KOPT-K1 (cell line): Measurements from ENCODE around the gene CELF4.

Experiments
- H3K27ac ChIP-seq: fragments of 200-600 bp; sonication (generic); 2 replicates; pipeline ENCODE4 v1.5.1; 2016; ENCODE audit warnings: antibody characterized with exemption, mild to moderate bottlenecking, low read depth, low read length; ENCODE audit not compliant: poor library complexity, severe bottlenecking
- H3K36me3 ChIP-seq: fragments of 200-600 bp; sonication (generic); 2 replicates; pipeline ENCODE4 v1.5.1; 2017; ENCODE audit warnings: antibody characterized with exemption, mild to moderate bottlenecking, low read length, moderate library complexity; ENCODE audit not compliant: insufficient read depth
- H3K9me3 ChIP-seq: fragments of 200-600 bp; sonication (generic); 2 replicates; pipeline ENCODE4 v1.5.1; 2017; ENCODE audit warnings: antibody characterized with exemption, low read length, mild to moderate bottlenecking; ENCODE audit not compliant: insufficient read depth, poor library complexity, severe bottlenecking

Gene CELF4

DNA sequence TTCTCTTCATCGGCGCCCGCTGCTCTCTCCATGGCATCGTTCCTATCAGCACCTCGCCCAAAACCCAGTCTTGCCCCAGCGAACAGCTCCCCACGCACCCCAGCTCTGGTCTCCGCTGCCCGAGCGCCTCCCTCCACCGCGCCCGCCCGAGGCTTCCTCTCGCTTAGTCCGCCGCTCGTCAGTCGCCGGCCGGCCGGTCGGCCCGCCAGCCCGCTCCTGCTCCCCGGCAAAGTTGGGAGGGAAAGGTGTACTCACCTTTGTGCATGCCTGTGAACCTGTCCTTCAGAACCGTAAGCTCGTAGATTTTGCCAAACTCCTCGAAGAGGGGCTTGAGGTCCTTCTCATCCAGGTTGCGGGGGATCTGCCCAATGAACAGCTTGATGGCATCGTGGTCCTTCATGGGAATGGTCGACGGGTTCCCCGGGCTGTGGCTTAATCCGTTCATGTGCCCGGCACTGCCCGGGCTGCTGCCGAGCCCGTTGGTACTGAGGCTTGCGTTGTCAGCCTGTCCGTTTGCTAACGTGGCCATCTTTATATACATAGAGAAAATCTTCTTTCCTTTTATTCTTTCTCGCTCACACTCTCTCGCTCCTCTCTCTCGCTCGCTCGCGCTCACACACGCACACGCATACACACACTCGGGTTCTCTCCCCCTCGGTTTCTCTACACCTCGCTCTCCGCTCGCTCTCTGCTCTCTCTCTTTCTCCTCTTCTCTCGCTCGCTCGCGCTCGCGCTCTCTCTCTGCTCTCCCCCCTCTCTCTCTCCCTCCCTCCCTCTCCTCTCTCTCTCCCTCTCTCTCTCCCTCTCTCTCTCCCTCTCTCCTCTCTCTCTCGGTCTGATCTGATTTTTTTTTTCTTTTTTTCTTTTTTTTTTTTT, at the start of gene CELF4:
Gene CELF4 (minus strand): TSS at position 698 of the 876 bp plus-strand sequence.
- Histone ChIP-seq H3K27ac (no peak within 1 kb of the TSS), H3K36me3 (no peaks in the 10 kb centered on the region)

DNA sequence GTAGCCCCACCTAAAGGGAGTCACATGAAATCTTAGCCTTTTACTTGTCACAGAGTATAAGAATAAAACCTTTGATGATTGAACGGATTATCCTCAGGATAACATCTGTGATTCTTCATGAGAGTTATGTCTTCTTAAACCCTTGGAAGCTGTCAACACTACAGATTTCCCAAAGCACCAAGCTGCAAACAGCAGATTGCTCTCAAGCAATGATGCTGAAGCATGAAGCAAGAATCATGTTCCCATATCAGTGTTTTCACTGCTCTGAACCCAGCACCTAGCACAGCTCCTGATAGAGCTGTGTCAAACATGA, 47.6 kb upstream of the CELF4 start:
- H3K27ac ChIP-seq: no peak overlapping the region
- no peaks in the 10 kb centered on the region for H3K9me3 ChIP-seq
- H3K36me3 ChIP-seq: no peaks in the 10 kb centered on the region

More for the DNA sequence above, at the start of gene CELF4:
- H3K9me3 ChIP-seq: no peaks in the 10 kb centered on the region

DNA sequence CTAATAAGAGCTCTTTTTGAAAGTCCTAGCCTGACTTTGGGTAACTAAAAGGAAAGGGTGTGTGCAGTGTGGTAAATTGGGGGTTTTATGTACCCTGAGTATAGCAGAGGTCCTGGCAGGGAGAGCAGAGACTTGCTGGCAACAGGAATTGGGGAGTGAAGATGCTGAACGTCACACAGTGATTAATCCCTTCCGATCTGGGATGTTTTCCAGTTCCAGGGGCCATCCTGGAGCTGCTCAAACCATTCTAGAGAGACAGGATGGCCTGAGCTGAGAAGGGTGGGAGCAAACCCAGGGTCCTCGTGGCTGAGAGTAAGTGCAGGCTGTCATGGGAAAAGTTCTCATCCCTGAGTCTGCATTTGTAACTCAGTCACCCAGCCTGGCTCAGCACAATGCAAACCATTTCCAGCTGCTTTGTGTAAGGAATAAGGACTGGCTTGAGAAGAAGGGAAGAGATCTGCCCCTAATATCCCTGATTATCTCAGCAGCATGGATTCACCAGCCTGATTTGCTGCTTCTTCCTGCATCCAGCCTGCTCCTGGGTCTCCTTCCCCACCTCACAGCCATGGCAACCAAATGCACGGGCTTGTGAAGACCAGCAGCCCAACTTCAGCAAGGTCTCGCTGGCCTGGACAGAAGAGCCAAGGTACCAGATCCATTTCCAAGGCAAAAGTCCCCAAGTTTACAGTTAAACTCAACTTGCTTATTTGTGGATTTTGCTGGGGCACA, 47.1 kb upstream of the CELF4 start:
- H3K36me3 ChIP-seq: no peaks in the 10 kb centered on the region
- no peaks in the 10 kb centered on the region for H3K9me3 ChIP-seq
- no peak overlapping the region for H3K27ac ChIP-seq

DNA sequence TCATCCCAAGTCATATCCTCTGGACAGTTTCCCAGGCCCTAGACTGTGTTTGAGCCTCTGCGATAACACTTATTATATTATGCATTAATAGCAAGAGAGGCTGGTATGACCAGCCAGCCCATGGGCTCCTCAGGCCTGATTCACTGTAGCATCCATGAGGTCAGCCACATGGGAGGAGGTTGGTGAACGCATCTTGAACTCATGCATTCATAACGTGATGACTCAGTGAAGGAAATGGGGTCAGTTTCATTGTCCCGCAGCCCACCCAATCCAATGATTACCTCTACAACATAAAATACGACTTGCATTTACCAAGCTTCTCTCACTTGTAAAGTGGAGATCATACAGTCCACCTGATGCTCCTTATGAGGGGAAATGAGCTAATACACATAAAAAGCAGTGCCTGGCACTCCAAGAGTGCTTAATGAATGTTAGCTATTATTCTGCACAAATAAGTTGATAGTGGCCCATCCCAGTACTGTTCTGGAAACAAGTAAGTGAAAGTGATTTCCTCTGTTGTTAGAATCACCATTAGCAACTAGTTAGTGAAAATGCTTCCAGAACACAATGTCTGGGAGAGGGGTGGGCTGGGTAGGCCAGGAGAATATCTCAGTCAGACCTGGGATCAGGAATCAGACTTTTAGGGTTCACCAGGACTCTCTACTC, 46.1 kb upstream of the CELF4 start:
- Histone ChIP-seq H3K27ac (no peak overlapping the region), H3K36me3 (no peaks in the 10 kb centered on the region), H3K9me3 (no peaks in the 10 kb centered on the region)

DNA sequence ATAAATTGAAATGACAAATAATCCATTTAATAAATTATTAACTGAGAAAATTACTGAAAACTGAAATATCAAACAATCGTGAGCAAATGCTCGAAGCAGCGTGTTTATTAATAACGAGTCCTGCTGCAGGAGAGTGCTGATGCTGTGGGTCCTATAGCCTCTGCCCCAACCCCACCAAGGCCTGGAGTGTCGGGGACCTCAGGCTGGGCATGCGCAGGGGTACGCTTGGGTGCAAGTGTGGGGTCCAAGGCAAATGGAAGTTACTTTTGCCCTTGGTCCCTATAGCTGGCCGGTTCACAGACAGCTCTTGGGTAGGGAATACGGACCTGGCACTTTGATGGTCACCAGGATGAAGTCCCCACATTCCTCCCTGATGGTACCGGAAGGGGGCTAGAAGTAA, 43.3 kb upstream of the CELF4 start:
- no peaks in the 10 kb centered on the region for H3K36me3 ChIP-seq
- H3K27ac ChIP-seq: no peak overlapping the region
- no peaks in the 10 kb centered on the region for H3K9me3 ChIP-seq

DNA sequence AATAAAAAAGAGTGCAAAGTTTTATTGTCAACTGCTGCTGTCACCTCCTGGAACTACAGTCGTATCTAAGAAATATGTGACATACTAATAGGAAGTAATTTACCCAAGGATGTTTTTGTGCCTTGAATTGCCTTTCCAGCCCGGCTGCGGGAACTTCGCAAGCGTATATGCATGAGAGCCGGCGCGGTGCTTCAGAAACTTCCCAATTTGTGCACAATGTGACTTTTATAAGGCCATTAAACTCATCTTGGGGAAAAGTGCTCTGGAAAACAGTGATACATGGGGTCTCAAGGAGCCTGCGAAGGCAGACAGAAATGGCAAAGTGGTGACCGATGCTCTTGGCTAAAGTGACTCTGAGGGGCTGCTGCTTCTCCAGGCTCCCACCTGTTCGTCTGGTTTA, 41.7 kb upstream of the CELF4 start:
- Histone ChIP-seq H3K27ac (no peak overlapping the region), H3K9me3 (no peaks in the 10 kb centered on the region), H3K36me3 (no peaks in the 10 kb centered on the region)

DNA sequence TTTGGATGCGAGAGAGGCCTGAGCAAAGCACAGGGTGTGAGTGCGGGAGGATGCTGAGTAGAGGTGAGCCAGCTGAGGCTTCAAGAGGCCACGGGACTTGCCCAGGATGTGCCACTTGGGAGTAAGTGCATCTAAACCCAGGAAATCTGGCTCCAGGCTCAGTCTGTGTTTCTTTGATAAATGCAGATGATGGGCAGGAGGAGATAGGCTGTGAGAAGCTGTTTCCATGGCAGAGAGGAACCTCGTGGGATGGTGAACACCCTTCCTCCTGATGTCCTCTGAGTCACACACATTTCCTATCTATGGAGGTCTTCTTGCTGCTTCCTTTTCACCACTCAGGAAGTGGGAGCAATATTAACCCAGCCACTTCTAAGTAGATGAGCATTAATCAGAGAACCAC, 38.4 kb upstream of the CELF4 start:
- Histone ChIP-seq H3K36me3 (no peaks in the 10 kb centered on the region), H3K27ac (no peak overlapping the region), H3K9me3 (no peaks in the 10 kb centered on the region)

DNA sequence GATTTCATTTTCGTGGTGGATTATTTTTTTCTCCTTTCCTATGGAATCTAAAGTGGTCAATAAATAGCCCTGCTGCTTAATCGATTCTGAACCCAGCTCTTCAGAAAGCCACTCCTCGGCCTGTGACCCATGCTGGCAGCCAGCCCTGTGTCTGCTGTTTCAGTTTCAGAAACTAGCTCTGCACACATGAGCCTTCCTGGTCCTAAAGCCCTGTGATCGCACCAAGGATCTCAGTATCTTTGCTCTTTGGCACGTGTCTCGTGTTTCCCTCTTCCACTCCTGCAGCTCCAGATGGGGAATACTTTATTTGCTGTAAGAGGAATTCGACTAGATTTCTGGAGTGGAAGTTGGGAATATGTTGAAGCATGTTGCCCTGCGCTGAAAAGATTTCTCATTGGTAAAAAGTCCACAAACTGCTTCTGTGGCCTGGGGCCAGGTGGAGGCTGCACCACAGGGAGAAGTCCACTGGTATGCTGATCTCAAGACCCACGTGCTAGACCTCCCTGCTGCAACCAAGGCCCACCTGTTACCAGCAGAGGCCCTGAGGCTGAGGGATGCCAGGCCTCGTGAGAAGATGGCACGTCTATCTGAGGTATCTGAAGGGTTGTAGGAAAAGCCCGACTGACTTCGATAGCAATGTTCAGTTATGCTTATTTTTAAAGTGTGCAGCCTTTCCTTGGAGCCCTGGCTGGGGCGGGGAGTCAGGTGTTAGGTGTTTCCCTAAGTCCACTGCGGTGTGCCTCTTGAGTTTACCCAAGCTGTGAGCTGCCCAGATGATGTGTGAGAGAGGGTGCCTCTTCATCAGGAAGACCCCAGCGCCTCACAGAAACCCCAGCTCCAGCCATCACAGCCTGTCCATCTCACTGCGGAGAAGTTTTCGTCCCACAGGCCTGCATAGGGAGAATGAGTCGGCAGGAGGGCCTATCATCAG, 33.6 kb upstream of the CELF4 start:
- Histone ChIP-seq H3K27ac (no peak overlapping the region), H3K9me3 (no peaks in the 10 kb centered on the region), H3K36me3 (no peaks in the 10 kb centered on the region)

DNA sequence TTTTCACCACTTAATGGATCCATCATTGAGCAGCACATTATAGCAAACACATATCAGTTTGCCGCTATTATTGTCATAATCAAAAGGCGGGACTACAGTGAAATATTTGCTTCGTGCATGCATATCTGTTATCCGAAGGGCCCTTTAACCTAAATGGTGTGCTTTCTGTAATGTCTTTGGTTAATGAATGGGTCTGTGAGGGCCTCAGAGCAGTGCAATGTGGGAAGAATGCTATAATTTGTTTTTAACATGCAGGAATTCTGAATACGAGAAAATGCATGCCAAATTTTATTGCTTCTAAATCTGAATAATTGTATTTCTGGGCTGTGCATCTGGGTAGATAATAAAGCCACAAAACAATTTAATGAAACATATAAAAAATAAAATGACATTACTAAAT, 32.8 kb upstream of the CELF4 start:
- Histone ChIP-seq H3K27ac (no peak overlapping the region), H3K9me3 (no peaks in the 10 kb centered on the region), H3K36me3 (no peaks in the 10 kb centered on the region)

DNA sequence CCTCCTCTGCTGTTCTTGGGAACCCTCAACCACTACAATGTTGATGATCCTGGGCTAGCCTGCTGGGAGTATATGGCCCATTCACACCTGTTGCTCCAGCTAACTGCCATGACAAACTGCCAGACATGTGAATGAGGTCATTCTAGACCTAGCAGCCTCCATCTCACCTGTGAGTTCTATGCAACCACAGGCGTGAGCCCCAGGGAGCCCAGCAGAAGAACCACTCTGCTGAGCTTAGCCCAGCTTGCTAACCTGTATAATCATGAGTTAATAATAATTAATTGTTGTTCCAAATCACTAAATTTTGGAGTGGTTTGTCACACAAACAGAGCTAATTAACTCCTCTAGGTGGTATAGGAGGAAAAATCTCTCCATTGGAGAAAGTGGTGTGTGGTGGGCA, 24.7 kb upstream of the CELF4 start:
- Histone ChIP-seq H3K9me3 (no peaks in the 10 kb centered on the region), H3K36me3 (no peaks in the 10 kb centered on the region), H3K27ac (no peak overlapping the region)

DNA sequence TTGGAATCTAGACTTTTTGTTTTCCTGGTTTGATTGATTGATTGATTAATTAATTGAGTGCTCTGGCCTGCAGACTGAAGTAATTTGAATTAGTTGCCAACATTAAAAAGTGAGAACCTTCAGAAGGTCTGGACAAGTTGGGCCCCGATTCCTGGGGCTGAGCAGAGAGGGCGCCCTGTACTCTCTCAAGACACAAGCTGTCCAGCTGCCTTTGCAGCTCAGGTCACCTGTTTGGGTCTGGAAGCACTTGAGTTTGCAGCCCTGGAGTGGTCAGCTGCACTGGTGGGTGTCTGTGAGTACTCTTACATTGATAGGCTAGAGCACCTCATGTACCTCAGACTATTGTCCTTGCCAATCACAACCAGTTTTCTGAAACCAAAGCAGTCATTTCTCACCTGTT, 22.7 kb upstream of the CELF4 start:
- Histone ChIP-seq H3K36me3 (no peaks in the 10 kb centered on the region), H3K9me3 (no peaks in the 10 kb centered on the region), H3K27ac (no peak overlapping the region)

DNA sequence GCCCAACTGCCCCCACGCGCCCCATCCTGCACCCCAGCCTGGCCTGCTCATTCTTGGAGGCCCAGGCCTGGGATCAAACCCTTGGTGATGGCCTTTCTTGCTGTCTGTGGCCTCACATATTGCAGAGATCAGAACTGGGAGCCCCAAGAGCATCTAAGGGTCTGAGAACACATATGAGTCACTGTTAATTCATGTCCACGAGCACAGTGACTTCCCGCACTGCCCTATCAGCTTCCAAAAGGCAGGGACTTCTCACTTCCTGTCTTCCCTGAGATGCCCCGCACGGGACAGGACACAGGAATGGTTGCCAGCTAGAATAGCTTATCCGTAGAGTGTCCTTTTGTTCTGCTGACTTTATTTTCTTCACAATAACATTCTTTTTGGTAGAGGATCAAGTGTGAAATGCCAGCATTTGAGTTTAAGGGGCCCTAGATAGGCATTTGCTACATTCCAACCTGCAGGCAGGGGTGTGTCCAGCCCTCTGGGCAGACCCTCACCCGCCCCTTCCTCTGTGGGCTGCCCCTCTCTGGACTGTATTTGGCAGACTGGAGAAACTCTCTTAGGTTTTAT, 21.1 kb upstream of the CELF4 start:
- Histone ChIP-seq H3K36me3 (no peaks in the 10 kb centered on the region), H3K27ac (no peak overlapping the region), H3K9me3 (no peaks in the 10 kb centered on the region)

DNA sequence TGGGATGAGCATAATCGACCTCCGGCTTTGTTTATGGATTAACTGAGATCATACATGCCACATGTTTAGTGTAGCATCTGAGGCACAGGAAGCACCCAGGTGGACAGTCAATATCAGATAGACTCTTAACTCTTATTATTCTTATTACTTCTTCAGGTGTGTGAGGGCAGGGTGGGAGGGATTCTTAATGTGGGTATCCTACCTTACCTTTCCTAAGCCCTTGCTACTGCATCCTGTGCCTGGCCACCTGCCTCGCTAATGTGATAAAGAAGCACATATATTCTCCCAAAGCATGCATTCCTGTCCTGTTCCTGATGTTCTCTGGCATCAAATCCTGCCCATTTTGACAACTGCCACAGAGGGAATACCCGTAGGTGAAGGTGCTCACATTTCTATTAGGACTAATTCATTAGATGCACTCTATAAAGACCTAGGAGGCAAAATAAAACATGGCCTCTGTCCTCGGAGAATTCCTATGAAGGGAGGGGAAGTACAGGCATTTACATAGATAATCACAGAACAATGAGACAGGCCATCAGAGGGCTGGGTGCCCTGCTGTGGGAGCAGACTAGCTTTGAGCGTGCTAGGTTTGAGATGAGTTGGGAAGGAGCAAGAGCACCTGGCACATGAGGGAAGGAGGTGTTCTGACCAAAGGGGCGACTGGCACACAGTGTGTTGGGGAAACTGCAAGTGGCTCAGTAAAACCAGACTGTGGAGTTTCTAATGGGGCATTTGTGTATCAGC, 19.5 kb upstream of the CELF4 start:
- H3K9me3 ChIP-seq: no peaks in the 10 kb centered on the region
- no peaks in the 10 kb centered on the region for H3K36me3 ChIP-seq
- H3K27ac ChIP-seq: no peak overlapping the region

DNA sequence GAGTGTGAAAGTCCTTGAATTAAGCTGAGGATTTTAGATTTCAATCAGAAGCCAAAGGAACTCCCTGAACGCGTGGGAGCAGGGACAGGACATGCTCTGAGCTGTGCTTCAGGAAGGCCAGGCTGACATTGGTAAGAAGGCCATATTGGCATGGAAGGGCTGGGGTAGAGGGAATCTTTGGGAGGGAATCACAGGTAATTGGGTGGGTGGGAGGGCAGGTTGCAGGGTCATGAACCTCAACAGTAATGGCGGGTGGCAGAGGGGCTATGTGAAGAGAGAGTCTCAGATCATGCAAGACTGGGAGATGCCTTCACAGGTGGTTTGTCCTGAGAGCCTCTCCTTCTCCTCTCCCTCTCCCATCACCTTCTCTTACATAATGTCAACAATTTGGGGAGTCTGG, 18.6 kb upstream of the CELF4 start:
- Histone ChIP-seq H3K27ac (no peak overlapping the region), H3K36me3 (no peaks in the 10 kb centered on the region), H3K9me3 (no peaks in the 10 kb centered on the region)
